Anterior cingulate cortex (tissue), 58 donors: ENCODE data around the gene RNF217.
"Not testable (repeated sequence)": the region's sequence is repeated elsewhere in the genome, so short reads cannot be mapped to it uniquely, and the experiment has no call there.

Source experiments
- DNase-seq, 58 donors: peaks; one replicate each; lab custom pipeline; 2025; lab: John Stamatoyannopoulos, UW

RNF217 gene

DNA sequence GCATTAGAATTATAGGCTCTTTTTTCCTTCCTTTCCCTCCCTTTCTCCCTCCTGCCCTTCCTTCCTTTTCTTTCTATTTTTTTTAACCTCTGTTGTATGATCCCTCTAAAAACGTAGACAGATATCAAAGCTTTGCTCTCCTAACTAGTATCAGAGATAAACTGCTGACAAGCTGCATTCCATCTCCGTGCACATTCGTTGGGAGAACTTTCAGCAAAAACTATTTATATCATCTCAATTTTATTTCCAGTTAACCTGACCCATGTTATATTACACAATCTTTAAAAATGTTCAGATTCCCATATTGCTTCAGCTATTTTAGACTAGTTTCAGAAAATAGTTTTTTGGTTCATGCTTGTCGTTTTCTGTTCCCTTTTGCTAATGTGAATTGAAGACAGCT, 47.3 kb downstream of the RNF217 start:
- no peak for DNase-seq

- no peak for DNase-seq
Observed at GRCh38 chr6:125013938-125014660, 51.9 kb downstream of the RNF217 start.

GRCh38 chr6:125014661-125014957, 52.4 kb downstream of the RNF217 start:
- DNase-seq: no peak

- DNase-seq: no peak
Observed at GRCh38 chr6:125015152-125015551, 52.9 kb downstream of the RNF217 start.

DNA sequence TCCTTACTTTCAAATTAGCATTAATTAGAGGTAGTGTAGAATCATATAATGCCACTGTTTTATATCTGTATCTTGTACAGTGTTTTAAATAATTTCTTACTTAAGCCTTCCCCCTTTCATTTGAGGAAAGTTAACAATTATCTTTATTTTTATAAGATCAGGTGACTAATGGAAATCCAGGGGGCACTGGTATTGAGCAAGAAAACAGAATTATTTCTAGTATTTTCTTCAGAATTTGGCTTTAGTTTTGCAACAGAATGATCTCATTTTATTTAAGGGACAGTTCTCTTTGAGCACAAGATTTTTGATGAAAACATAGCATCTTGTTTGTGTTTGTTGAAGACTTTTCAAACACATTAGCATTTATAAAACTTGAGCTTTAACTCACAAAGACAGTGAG, 55.9 kb downstream of the RNF217 start:
- no peak for DNase-seq

- DNase-seq: no peak
Observed at GRCh38 chr6:125019281-125019680, 57.0 kb downstream of the RNF217 start.

GRCh38 chr6:125019918-125020317, 57.7 kb downstream of the RNF217 start:
- peak in 4 of 58 donors; percentile 3 to 7 (median 4) for DNase-seq

DNA sequence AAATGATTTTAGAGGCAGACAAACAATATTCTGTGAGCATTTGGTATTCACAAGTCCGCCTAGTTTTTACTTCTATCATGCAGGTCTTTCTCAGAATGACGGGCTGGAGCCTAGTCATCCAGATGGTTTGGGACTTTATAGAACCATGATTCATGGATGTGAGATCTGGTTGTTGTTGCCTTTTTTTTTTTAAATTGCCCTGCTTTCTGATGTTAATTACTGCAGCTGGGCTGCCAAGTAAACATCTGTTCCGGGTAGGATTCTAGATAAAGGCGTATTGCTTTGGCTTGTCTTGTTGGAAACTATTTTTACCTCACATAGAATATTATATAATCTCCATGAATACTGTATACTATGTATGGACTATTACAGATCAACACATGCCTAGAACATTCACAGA, 58.1 kb downstream of the RNF217 start:
- DNase-seq: peak in 2 of 58 donors; percentile 5 to 7

- no peak for DNase-seq
Observed at GRCh38 chr6:125022391-125022989, 60.3 kb downstream of the RNF217 start.

- DNase-seq: no peak
Observed at GRCh38 chr6:125025164-125025854, 63.1 kb downstream of the RNF217 start.

DNA sequence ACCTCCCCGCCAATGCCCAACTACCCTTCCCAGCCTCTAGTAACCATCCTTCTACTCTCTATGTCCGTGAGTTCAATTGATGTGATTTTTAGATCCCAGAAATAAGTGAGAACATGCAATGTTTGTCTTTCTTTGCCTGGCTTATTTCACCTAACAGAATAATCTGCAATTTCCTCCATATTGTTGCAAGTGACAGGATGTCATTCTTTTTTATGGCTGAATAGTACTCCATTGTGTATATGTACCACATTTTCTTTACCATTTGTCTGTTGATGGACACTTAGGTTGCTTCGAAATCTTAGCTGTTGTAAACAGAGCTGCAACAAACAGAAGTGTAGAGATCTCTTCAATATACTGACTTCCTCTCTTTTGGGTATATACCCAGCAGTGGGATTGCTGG, 65.0 kb downstream of the RNF217 start:
- no peak for DNase-seq

DNA sequence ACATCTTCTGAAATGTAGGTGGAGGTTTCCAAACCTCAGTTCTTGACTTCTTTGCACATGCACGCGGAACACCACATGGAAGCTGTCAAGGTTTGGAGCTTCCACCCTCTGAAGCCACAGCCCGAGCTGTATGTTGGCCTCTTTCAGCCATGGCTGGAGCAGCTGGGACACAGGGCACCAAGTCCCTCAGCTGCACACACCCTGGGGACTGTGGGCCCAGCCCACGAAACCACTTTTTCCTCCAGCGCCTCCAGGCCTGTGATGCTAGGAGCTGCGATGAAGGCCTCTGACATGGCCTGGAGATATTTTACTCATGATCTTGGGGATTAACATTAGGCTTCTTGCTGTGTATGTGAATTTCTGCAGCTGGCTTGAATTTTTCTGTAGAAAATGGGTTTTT, 68.7 kb downstream of the RNF217 start:
- DNase-seq: no peak

- DNase-seq: no peak
Observed at GRCh38 chr6:125031385-125031784, 69.1 kb downstream of the RNF217 start.

GRCh38 chr6:125034929-125035328, 72.7 kb downstream of the RNF217 start:
- not testable (repeated sequence) for DNase-seq

GRCh38 chr6:125036486-125036885, 74.2 kb downstream of the RNF217 start:
- not testable (repeated sequence) for DNase-seq

- DNase-seq: no peak
Observed at GRCh38 chr6:125037827-125038226, 75.6 kb downstream of the RNF217 start.

- DNase-seq: no peak
Observed at GRCh38 chr6:125038925-125039324, 76.7 kb downstream of the RNF217 start.

GRCh38 chr6:125041740-125042459, 79.7 kb downstream of the RNF217 start:
- DNase-seq: no peak

DNA sequence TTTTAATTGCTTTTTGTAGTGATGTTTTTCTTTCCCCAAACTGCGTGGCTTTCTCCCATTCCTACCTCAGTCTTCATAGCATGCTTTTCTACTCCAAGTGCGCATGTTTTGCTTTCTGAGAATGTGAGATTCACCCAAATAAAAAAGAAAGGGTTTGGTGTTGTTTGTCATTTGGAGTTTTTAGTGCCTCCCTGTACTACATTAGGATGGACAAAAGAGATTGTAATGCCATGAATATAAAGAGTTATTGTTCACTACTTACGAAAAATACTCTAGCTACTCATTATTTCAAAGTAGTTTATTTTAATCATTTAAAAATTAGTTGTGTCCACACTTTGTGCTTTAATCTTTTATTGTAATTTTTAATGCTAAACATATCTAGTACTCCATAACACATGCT, 81.8 kb downstream of the RNF217 start:
- DNase-seq: no peak

- no peak for DNase-seq
Observed at GRCh38 chr6:125044667-125045066, 82.4 kb downstream of the RNF217 start.
